H9 (cell line): ENCODE data around the gene SNRNP35. TPM values are rescaled to one million over a fixed set of nuclear protein-coding genes. Genes with fewer than 3 reads are reported as not detected.

Experiments
- DNase-seq: peaks from one replicate; pipeline ENCODE4 v3.0.0-alpha.2; 2017
- H2AFZ ChIP-seq: one replicate; pipeline ENCODE4 v1.6.1; 2013; ENCODE audit warnings: mild to moderate bottlenecking, low read length, control low read depth, moderate library complexity
- H2AK5ac ChIP-seq: 2 replicates; pipeline ENCODE4 v1.6.1; 2013; ENCODE audit warnings: low read length, control low read depth, mixed read lengths; ENCODE audit not compliant: insufficient read length
- H2BK120ac ChIP-seq: one replicate; pipeline ENCODE4 v1.6.1; 2013; ENCODE audit warnings: low read depth, mild to moderate bottlenecking, low read length, control low read depth, inconsistent platforms; ENCODE audit not compliant: poor library complexity, severe bottlenecking
- H2BK12ac ChIP-seq: 2 replicates; pipeline ENCODE4 v1.6.1; 2013; ENCODE audit warnings: low read length, control low read depth, mixed read lengths, low read depth; ENCODE audit not compliant: insufficient read length
- H2BK15ac ChIP-seq: 2 replicates; pipeline ENCODE4 v1.6.1; 2013; ENCODE audit warnings: low read depth, low read length, control low read depth
- H2BK20ac ChIP-seq: one replicate; pipeline ENCODE4 v1.6.1; 2013; ENCODE audit warnings: low read depth, mild to moderate bottlenecking, low read length, control low read depth, inconsistent platforms; ENCODE audit not compliant: poor library complexity, severe bottlenecking
- H2BK5ac ChIP-seq: 2 replicates; pipeline ENCODE4 v1.6.1; 2013; ENCODE audit warnings: low read length, control low read depth, mixed read lengths; ENCODE audit not compliant: insufficient read length
- H3K14ac ChIP-seq: 2 replicates; pipeline ENCODE4 v1.6.1; 2013; ENCODE audit warnings: low read length, control low read depth; ENCODE audit not compliant: insufficient read depth
- H3K18ac ChIP-seq: 2 replicates; pipeline ENCODE4 v1.6.1; 2013; ENCODE audit warnings: low read depth, mild to moderate bottlenecking, mixed read lengths, low read length, control low read depth; ENCODE audit not compliant: insufficient read length
- H3K23ac ChIP-seq: 2 replicates; pipeline ENCODE4 v1.6.1; 2013; ENCODE audit warnings: low read length, control low read depth, mixed read lengths, low read depth; ENCODE audit not compliant: insufficient read length
- H3K23me2 ChIP-seq: 2 replicates; pipeline ENCODE4 v1.6.1; 2013; ENCODE audit warnings: low read depth, mild to moderate bottlenecking, mixed read lengths, low read length, control low read depth; ENCODE audit not compliant: insufficient read length, poor library complexity, severe bottlenecking
- H3K27ac ChIP-seq: 2 replicates; pipeline ENCODE4 v1.5.1; 2013; ENCODE audit warnings: low read length, control low read depth, mixed read lengths, low read depth; ENCODE audit not compliant: insufficient read length
- H3K27me3 ChIP-seq: 2 replicates; pipeline ENCODE4 v1.6.1; 2013; ENCODE audit warnings: low read length, control low read depth, inconsistent platforms; ENCODE audit not compliant: insufficient read depth
- H3K4ac ChIP-seq: 2 replicates; pipeline ENCODE4 v1.6.1; 2013; ENCODE audit warnings: low read depth, mild to moderate bottlenecking, control low read depth, inconsistent platforms, low read length, moderate library complexity
- H3K4me1 ChIP-seq: 2 replicates; pipeline ENCODE4 v1.6.1; 2013; ENCODE audit warnings: low read length, control low read depth, inconsistent platforms; ENCODE audit not compliant: insufficient read depth
- H3K4me2 ChIP-seq: 2 replicates; pipeline ENCODE4 v1.6.1; 2013; ENCODE audit warnings: low read length, control low read depth, mixed read lengths; ENCODE audit not compliant: insufficient read length, insufficient read depth
- H3K56ac ChIP-seq: 2 replicates; pipeline ENCODE4 v1.6.1; 2013; ENCODE audit warnings: low read depth, mild to moderate bottlenecking, mixed read lengths, low read length, control low read depth; ENCODE audit not compliant: insufficient read length
- H3K79me1 ChIP-seq: 2 replicates; pipeline ENCODE4 v1.6.1; 2013; ENCODE audit warnings: low read depth, mild to moderate bottlenecking, moderate library complexity, low read length, control low read depth, inconsistent platforms; ENCODE audit not compliant: insufficient read depth, poor library complexity, severe bottlenecking
- H3K79me2 ChIP-seq: 2 replicates; pipeline ENCODE4 v1.6.1; 2013; ENCODE audit warnings: low read length, control low read depth, inconsistent platforms; ENCODE audit not compliant: insufficient read depth
- H3K9ac ChIP-seq: 2 replicates; pipeline ENCODE4 v1.6.1; 2013; ENCODE audit warnings: low read length, control low read depth, mixed read lengths; ENCODE audit not compliant: insufficient read length; ENCODE audit errors: extremely low read depth
- H3K9me3 ChIP-seq: one replicate; pipeline ENCODE4 v1.6.1; 2013; ENCODE audit warnings: low read depth, low read length, inconsistent platforms; ENCODE audit not compliant: control insufficient read depth
- H3T11ph ChIP-seq: one replicate; pipeline ENCODE4 v1.6.1; 2013; ENCODE audit warnings: mild to moderate bottlenecking, low read length, control low read depth, inconsistent platforms
- H4K20me1 ChIP-seq: one replicate; pipeline ENCODE4 v1.6.1; 2013; ENCODE audit not compliant: control insufficient read depth, insufficient read length, insufficient read depth
- H4K5ac ChIP-seq: 2 replicates; pipeline ENCODE4 v1.6.1; 2013; ENCODE audit warnings: low read depth, mild to moderate bottlenecking, mixed read lengths, low read length, control low read depth; ENCODE audit not compliant: insufficient read length
- H4K8ac ChIP-seq: replicated peaks from 2 replicates; pipeline ENCODE4 v1.6.1; 2013; ENCODE audit warnings: low read length, control low read depth, mixed read lengths, low read depth; ENCODE audit not compliant: insufficient read length
- H4K91ac ChIP-seq: 2 replicates; pipeline ENCODE4 v1.6.1; 2013; ENCODE audit warnings: low read depth, mild to moderate bottlenecking, moderate library complexity, mixed read lengths, low read length, control low read depth; ENCODE audit not compliant: insufficient read length
- H3K27ac Mint-ChIP-seq, 3 experiments: 2 replicates in 2 of 3; 3 replicates in 1 of 3; pipeline ENCODE4 v1.8.0; 2020 to 2021; ENCODE audit warnings: mixed read lengths in 3 of 3, mild to moderate bottlenecking in 1 of 3, moderate library complexity in 1 of 3
- H3K27me3 Mint-ChIP-seq: 2 replicates; pipeline ENCODE4 v1.8.0; 2021; ENCODE audit warnings: low read depth, mild to moderate bottlenecking, moderate library complexity, mixed read lengths
- H3K36me3 Mint-ChIP-seq, 3 experiments: 2 replicates in 2 of 3; 3 replicates in 1 of 3; pipeline ENCODE4 v1.8.0; 2020 to 2021; ENCODE audit warnings: low read depth in 3 of 3, mixed read lengths in 3 of 3; ENCODE audit not compliant: insufficient read depth in 1 of 3
- H3K4me1 Mint-ChIP-seq, 2 experiments: 2 replicates each; pipeline ENCODE4 v1.8.0; 2020; ENCODE audit warnings: mixed read lengths in 2 of 2
- H3K4me3 Mint-ChIP-seq, 2 experiments: 2 replicates in 1 of 2; 3 replicates in 1 of 2; pipeline ENCODE4 v1.8.0; 2020 to 2021; ENCODE audit warnings: mild to moderate bottlenecking in 2 of 2, mixed read lengths in 2 of 2, moderate library complexity in 1 of 2
- H3K9me3 Mint-ChIP-seq, 2 experiments: 2 replicates in 1 of 2; 3 replicates in 1 of 2; pipeline ENCODE4 v1.8.0; 2020; ENCODE audit warnings: mild to moderate bottlenecking in 2 of 2, mixed read lengths in 2 of 2, moderate library complexity in 1 of 2
- WGBS: extraction: QIAGEN DNeasy Blood & Tissue Kit; methylation state at CpG from one replicate; pipeline ENCODE4 v1.1.7; 2013; ENCODE audit warnings: missing lambda C conversion rate, low lambda C conversion rate, mixed read lengths; ENCODE audit not compliant: insufficient read length; ENCODE audit errors: extremely low coverage; 5-methylcytosine and 5-hydroxymethylcytosine counted together
- total RNA-seq: library from RNA; stranded (reverse); gene quantifications from 2 replicates; pipeline ENCODE4 v1.2.1, GENCODE V29; 2021
- TF ChIP-seq, protein P1 (sequence below): fragments of 200-600 bp; sonication (generic); conservative IDR thresholded peaks from 3 replicates; pipeline ENCODE4 v1.8.0; 2021; ENCODE audit warnings: antibody characterized with exemption, mild to moderate bottlenecking

SNRNP35 gene
- total RNA-seq, 1 experiment from 2014 or later = 16.3 TPM

DNA sequence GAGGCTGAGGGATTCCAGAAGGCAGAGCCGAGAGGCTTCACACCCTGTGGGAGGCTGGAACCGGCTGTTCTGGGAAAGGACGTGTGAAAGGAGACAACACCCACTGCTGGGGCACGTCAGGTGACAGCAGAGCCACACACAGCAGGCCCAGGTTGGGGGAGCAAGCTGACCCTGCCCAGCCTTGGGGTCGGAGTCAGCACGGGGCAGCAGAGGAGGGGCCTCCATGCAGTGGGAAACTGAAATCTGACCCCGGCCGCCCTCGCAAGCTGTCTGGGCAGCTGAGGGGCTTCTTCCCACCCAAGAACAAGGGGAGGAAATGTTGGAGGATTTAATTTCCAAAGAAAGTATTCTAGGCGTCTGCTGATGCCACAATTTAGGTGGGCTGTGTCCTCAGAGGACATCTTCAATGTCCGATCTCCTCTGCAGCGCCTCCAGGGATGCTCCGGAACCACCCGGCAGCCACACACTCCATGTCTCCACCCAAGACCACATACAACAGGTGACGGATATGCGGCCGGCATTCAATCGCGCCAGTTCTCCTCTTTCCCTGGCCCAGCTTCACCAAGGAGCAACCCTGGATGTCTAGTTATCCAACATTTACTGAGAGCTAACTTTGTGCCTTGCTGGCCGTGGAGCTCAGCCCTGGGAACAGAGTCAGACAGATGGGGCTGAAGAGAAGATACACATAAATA, 30.7 kb downstream of the SNRNP35 start:
- Histone ChIP-seq H3K79me1 (no peaks in the 10 kb centered on the region), H2BK12ac (no peak overlapping the region), H2BK5ac (no peak overlapping the region), H4K91ac (no peak overlapping the region), H3K9me3 (no peaks in the 10 kb centered on the region), H3K18ac (no peak overlapping the region), H3K14ac (no peak overlapping the region), H3K27me3 (no peaks in the 10 kb centered on the region), H3K4ac (no peak overlapping the region), H3K23me2 (no peaks in the 10 kb centered on the region), H3K9ac (no peak overlapping the region), H2BK120ac (no peak overlapping the region), H3K23ac (no peak overlapping the region), H4K5ac (no peak overlapping the region), H3K4me1 (no peaks in the 10 kb centered on the region), H4K8ac (no peak overlapping the region), H3K56ac (no peak overlapping the region), H2AK5ac (no peak overlapping the region), H3T11ph (no peak overlapping the region), H3K4me2 (no peak overlapping the region), H4K20me1 (no peaks in the 10 kb centered on the region), H3K79me2 (no peaks in the 10 kb centered on the region), H3K27ac (no peak overlapping the region), H2BK20ac (no peak overlapping the region), H2BK15ac (no peak overlapping the region), H2AFZ (no peak overlapping the region)
- Mint-ChIP-seq H3K4me3 (peak overlapping the region in 1 of 2 experiments; percentile 56; a peak in 2 of 5 replicates), H3K27ac (peak overlapping the region in 2 of 3 experiments; percentile 57 to 83; a peak in 2 of 7 replicates), H3K36me3 (peaks cover 0 to 1% (median 0%) of the 10 kb centered on the region in 3 experiments; a peak in 2 of 7 replicates), H3K4me1 (peaks cover 11 to 23% of the 10 kb centered on the region in 2 experiments), H3K9me3 (no peaks in the 10 kb centered on the region), H3K27me3 (no peaks in the 10 kb centered on the region)
- WGBS = no CpG with 5 or more reads among the region's 20 CpGs
- TF ChIP-seq, protein P1, sequence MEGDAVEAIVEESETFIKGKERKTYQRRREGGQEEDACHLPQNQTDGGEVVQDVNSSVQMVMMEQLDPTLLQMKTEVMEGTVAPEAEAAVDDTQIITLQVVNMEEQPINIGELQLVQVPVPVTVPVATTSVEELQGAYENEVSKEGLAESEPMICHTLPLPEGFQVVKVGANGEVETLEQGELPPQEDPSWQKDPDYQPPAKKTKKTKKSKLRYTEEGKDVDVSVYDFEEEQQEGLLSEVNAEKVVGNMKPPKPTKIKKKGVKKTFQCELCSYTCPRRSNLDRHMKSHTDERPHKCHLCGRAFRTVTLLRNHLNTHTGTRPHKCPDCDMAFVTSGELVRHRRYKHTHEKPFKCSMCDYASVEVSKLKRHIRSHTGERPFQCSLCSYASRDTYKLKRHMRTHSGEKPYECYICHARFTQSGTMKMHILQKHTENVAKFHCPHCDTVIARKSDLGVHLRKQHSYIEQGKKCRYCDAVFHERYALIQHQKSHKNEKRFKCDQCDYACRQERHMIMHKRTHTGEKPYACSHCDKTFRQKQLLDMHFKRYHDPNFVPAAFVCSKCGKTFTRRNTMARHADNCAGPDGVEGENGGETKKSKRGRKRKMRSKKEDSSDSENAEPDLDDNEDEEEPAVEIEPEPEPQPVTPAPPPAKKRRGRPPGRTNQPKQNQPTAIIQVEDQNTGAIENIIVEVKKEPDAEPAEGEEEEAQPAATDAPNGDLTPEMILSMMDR = no peak
- peak; percentile 65 for DNase-seq
